ENCODE data around the gene TBC1D10B.

TBC1D10B gene

DNA sequence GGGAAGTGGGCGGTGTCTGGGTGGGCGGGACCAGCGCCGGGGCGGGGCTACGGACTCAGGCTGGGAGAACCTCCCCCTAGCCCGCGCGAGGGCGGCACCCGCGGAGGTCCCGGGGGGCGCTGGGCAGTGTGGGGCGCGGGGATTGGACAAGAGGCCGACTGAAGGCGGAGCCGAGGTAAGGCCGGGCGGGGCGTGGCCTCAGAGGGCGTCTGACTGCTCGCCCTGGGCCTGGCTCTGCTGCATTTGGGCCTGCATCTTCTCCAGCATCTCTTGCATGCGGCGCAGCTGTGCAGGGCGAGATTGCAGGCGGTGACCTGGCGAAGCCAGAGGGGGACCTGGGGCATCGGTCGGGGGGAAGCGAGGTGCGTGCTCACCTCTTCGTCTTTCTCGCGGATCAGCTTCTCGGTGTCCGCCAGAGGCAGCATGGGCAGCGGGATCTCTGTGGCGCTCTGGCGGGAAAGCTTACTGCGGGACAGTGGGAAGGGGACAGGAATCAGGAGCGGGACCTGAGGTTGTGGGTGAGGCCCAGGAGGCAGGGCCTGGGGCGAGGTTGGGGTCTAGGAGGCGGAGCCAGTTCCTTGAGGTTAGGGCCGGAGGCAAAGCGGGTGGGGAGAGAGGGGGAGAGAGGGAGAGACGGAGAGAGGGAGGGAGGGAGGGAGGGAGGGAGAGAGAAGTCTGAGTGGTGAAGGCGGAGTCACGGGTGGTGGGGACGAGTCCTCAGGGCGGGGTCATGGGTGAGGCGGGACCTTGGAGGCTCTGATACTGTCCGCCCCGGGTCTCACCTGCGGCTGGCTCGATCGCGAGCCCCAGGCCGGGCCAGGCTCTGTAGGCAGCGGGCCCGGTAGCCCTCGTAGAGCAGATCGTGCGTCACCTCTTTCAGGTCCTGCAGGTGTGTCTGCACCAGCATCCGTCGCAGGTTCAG lies 8.2 kb upstream of the TBC1D10B start:
- peak; percentile 68 for TF ChIP-seq POLR2AphosphoS5 (IDR thresholded peaks at IDR 0.05; ENCODE audit: low read depth, low read length)
- TF ChIP-seq TAF1 (IDR thresholded peaks at IDR 0.05; ENCODE audit: borderline replicate concordance, low read depth, low read length): 0 out of 2 replicates have a peak, but pooled peaks have one; percentile 26
- peak; percentile 76 for TF ChIP-seq POLR2A (IDR thresholded peaks at IDR 0.05; ENCODE audit: low read depth, low read length)
- FAIRE-seq (peak; percentile 98), DNase-seq (ENCODE audit: insufficient read length) (peak; percentile 99)

DNA sequence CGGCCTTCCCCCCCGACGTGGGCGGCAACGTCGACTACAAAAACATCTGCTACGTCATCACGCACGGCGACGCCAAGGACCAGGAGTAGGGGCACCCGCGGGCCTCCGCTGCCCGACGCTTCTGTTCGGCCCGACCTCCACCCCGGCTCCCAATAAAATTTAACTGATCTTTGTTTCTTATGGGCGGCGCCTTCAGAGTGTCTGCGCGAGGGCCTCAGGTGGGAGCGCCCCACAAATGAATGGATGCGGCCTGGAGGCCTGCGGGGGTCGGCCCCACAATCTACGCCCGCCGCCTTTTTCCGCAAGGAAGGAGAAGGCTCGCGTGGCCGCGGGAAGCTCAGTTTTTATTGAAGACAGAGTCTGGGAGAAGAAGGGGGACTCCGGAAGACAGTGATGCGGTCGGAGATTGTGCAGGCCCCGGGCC lies 7.5 kb upstream of the TBC1D10B start:
- TF ChIP-seq TAF1 (IDR thresholded peaks at IDR 0.05; ENCODE audit: borderline replicate concordance, low read depth, low read length): no peak
- peak; percentile 65 for TF ChIP-seq POLR2AphosphoS5 (IDR thresholded peaks at IDR 0.05; ENCODE audit: low read depth, low read length)
- TF ChIP-seq POLR2A (IDR thresholded peaks at IDR 0.05; ENCODE audit: low read depth, low read length): peak; percentile 64; the same call in 1 of the 2 replicates
- DNase-seq (ENCODE audit: insufficient read length) (peak; percentile 80), FAIRE-seq (no peak)

DNA sequence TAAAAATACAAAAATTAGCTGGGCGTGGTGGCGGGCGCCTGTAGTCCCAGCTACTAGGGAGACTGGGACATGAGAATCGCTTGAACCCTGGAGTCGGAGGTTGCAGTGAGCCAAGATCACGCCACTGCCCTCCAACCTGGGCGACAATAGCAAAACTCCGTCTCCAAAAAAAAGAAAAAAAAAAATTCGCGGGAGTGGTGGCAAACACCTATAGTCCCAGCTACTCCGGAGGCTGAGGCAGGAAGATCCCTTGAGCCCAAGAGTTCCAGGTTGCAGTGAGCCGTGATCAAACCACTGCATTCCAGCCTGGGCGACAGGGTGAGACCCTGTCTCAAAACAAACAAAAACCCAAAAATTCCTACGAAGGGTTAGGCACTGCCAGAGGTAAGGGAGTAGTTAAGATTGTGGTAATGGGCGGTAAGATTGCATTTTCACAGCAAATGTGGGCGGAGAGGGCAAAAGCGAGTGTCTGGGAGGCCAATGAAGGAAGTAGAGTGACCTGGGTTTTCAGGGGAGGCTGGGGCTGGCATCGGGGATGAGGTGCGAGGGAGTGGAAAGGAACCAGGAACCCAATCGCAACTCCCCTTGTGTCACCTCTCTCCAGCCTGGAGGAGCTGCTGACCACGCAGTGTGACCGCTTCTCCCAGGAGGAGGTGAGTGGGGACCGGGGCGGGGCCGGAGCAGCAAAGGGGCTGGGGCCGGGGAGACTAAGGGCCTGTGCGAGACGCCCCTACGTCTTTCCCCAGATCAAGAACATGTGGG lies 6.9 kb upstream of the TBC1D10B start:
- FAIRE-seq (peak; percentile 9), DNase-seq (ENCODE audit: insufficient read length) (no peak)
- TF ChIP-seq POLR2AphosphoS5 (IDR thresholded peaks at IDR 0.05; ENCODE audit: low read depth, low read length): no peak; the same call in 1 of the 2 replicates
- TF ChIP-seq TAF1 (IDR thresholded peaks at IDR 0.05; ENCODE audit: borderline replicate concordance, low read depth, low read length): no peak
- TF ChIP-seq POLR2A (IDR thresholded peaks at IDR 0.05; ENCODE audit: low read depth, low read length): no peak

DNA sequence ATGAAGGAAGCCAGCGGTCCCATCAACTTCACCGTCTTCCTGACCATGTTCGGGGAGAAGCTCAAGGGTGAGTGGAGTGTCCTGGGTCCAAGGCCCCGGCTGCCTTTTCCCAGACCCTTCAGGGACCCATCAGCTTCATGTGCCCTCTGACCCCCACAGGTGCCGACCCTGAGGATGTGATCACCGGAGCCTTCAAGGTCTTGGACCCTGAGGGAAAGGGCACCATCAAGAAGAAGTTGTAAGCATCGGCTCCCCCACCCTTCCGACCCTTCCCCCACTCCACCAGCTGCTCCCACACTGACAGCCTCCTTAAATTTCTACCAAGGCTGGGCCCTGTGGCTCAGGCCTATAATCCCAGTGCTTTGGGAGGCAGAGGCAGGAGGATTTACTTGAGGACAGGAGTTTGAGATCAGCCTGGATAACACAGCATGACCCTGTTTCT lies 6.2 kb upstream of the TBC1D10B start:
- TF ChIP-seq POLR2A (IDR thresholded peaks at IDR 0.05; ENCODE audit: low read depth, low read length) (no peak), POLR2AphosphoS5 (IDR thresholded peaks at IDR 0.05; ENCODE audit: low read depth, low read length) (no peak), TAF1 (IDR thresholded peaks at IDR 0.05; ENCODE audit: borderline replicate concordance, low read depth, low read length) (no peak)
- DNase-seq (ENCODE audit: insufficient read length) (no peak), FAIRE-seq (no peak)

DNA sequence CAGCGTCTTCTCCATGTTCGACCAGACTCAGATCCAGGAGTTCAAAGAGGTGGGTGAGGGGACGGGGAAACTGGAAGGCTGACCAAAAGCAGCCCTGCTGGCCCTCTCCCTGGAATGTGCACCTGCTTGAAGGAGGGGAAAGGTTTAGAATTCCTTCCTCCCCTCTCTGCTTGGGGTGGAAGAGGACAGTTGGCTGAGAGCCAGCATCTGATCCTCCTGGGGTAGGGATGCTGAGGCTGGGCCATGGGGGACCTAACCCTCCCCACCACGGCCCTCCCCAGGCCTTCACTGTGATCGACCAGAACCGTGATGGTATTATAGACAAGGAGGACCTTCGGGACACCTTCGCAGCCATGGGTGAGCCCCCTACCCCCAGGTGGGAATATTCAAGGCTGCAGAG lies 5.6 kb upstream of the TBC1D10B start:
- TF ChIP-seq POLR2A (IDR thresholded peaks at IDR 0.05; ENCODE audit: low read depth, low read length): no peak
- no peak for TF ChIP-seq TAF1 (IDR thresholded peaks at IDR 0.05; ENCODE audit: borderline replicate concordance, low read depth, low read length)
- TF ChIP-seq POLR2AphosphoS5 (IDR thresholded peaks at IDR 0.05; ENCODE audit: low read depth, low read length): no peak
- FAIRE-seq (no peak), DNase-seq (ENCODE audit: insufficient read length) (no peak)

DNA sequence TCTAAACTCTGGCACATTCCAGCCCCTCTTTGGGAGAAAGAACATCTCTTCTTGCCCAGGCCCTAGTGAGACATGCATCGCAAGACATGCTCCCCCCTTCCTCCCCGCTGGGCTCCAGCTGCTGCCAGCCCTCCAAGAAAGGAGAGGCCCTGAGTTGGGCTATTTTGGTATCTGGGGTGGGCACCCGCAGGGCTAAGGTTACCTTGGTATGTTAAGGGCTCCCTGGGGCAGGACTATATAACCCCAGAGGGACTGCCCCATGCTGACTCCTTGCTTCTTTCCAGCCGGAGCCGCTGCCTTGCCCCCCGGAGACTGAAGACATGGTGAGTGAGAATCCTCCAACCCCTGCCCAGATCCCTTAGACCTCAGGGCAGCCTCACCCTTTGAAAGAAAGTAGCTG lies 4.2 kb upstream of the TBC1D10B start, which contains the start of gene MYL11:
TSS of gene MYL11 (plus strand) at position 265 of the 400 bp plus-strand sequence. CDS start at position 321, 56 bp downstream.
- no peak for TF ChIP-seq TAF1 (IDR thresholded peaks at IDR 0.05; ENCODE audit: borderline replicate concordance, low read depth, low read length)
- TF ChIP-seq POLR2AphosphoS5 (IDR thresholded peaks at IDR 0.05; ENCODE audit: low read depth, low read length): no peak
- no peak for TF ChIP-seq POLR2A (IDR thresholded peaks at IDR 0.05; ENCODE audit: low read depth, low read length)
- FAIRE-seq (no peak), DNase-seq (ENCODE audit: insufficient read length) (no peak)

DNA sequence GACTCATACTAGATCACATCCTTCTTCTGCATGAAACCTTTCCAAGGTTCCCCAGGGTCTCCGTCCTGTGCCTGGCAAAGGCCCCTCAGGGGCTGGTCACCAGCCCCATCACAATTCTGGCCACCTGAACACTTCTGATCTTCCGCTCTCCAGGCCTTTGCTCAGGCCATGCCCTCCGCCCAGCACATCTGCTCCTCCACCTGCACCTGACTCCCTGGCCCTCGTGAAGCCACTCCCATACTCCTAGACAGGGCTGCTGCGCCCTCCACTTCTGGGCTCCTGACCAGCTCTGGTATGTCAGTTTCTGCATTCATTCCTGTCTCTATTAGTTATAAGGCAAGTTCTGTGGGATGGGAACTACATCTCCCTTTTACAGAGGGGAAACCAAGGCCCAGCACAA lies 2.4 kb upstream of the TBC1D10B start:
- FAIRE-seq: no peak
- TF ChIP-seq TAF1 (IDR thresholded peaks at IDR 0.05; ENCODE audit: borderline replicate concordance, low read depth, low read length): no peak
- no peak for TF ChIP-seq POLR2A (IDR thresholded peaks at IDR 0.05; ENCODE audit: low read depth, low read length)
- no peak for TF ChIP-seq POLR2AphosphoS5 (IDR thresholded peaks at IDR 0.05; ENCODE audit: low read depth, low read length)
- DNase-seq (ENCODE audit: insufficient read length): no peak

DNA sequence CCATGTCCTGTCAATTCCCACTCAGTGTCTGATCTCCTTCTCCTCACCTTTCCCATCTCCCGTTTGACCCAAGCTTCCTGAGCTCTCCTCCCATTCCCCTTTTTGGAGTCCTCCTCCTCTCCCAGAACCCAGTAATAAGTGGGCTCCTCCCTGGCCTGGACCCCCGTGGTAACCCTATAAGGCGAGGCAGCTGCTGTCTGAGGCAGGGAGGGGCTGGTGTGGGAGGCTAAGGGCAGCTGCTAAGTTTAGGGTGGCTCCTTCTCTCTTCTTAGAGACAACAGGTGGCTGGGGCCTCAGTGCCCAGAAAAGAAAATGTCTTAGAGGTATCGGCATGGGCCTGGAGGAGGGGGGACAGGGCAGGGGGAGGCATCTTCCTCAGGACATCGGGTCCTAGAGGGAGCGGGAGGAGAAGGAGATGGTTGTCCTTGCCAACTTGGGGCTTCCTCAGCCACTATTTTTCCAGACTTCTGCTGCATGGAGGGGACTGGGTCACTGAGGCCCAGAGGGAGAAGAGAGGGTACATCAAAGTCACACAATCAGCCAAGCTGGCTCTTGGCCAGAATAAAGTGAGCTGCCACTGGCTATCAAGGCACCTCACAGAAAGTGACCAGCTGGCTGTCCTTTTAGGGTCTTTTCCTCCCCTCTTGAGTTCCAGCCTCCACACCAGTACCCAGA lies 1.9 kb upstream of the TBC1D10B start:
- DNase-seq (ENCODE audit: insufficient read length): no peak
- TF ChIP-seq POLR2AphosphoS5 (IDR thresholded peaks at IDR 0.05; ENCODE audit: low read depth, low read length): no peak
- TF ChIP-seq TAF1 (IDR thresholded peaks at IDR 0.05; ENCODE audit: borderline replicate concordance, low read depth, low read length): no peak
- TF ChIP-seq POLR2A (IDR thresholded peaks at IDR 0.05; ENCODE audit: low read depth, low read length): no peak
- FAIRE-seq: no peak

DNA sequence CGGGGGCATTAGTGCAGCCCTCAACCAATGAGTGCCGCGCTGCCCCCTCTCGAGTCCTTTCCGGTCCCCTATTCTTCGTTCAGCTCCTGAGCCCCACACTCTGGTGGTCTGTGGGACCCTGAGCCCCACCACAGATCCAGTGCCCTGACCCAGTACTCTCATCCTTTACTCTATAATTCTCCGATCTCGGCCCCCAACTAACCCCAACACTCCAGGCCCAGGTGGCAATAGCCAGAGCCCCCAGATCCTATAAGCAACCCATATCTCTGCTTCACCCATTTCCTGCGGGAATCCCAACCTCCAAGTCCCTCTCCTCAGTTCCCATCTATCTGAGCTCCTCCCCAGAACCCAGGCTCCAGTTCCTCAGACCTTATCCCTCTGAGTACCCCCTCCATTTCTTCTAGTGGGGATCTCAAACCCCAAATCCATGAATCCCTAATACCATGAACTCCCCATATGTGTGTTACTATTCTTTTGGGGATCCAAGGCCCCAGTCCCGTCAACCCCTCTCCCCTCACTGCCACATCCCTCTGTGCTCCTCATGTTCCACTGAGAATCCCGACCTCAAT lies 1.0 kb upstream of the TBC1D10B start:
- FAIRE-seq: peak; percentile 9
- DNase-seq (ENCODE audit: insufficient read length): no peak
- TF ChIP-seq POLR2AphosphoS5 (IDR thresholded peaks at IDR 0.05; ENCODE audit: low read depth, low read length) (0 out of 2 replicates have a peak, but pooled peaks have one; percentile 22), TAF1 (IDR thresholded peaks at IDR 0.05; ENCODE audit: borderline replicate concordance, low read depth, low read length) (no peak), POLR2A (IDR thresholded peaks at IDR 0.05; ENCODE audit: low read depth, low read length) (peak; percentile 63; the same call in 1 of the 2 replicates)

DNA sequence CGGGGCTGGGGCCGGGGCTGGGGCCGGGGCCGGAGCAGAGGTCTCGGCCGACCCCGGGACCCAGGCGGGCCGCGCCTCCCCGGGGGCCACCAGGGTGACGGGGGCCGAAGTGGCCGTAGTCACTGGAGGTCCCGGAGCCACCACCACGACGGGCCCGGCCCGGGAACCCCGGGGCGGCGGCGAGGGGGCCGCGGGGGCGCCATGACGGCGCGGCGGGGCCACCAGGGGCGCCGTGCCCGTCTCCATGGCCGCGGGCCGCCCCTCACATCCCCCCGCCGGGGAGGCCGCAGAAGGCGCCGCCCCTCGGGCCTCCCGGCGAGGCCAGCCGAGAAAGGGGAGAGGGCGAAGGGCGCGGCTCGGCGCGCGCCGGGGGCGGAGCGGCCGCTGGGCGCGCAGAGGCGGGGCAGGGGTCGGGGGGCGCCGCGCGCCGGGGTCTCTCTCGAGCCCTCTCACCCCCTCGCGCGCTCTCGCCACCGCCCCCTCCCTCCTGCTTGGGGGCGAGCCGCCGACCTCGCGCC lies 297 bp downstream of the TBC1D10B start:
- FAIRE-seq (no peak), DNase-seq (ENCODE audit: insufficient read length) (no peak)
- TF ChIP-seq POLR2AphosphoS5 (IDR thresholded peaks at IDR 0.05; ENCODE audit: low read depth, low read length) (no peak), POLR2A (IDR thresholded peaks at IDR 0.05; ENCODE audit: low read depth, low read length) (peak; percentile 52; the same call in 1 of the 2 replicates)

Data from GM12892 (cell line).